Mucosa of descending colon (tissue), 3 donors: ENCODE measurements around the gene CDH6. TPM values are rescaled to one million over a fixed set of nuclear protein-coding genes. Genes with fewer than 3 reads are reported as not detected.

Experiments
- ATAC-seq: fragments of 200-7000 bp; cut with Tn5 transposase; one replicate; pipeline ENCODE4 v1.9.1; 2020; ENCODE audit warnings: mild to moderate bottlenecking, moderate library complexity
- DNase-seq, 3 donors: peaks; one replicate each; pipeline ENCODE4 v3.0.0-alpha.2; 2020
- H3K36me3 ChIP-seq: fragments of 200-600 bp; one replicate; pipeline ENCODE4 v1.8.0; 2021; ENCODE audit warnings: low read depth, mild to moderate bottlenecking
- H3K4me1 ChIP-seq: fragments of 200-600 bp; one replicate; pipeline ENCODE4 v1.8.0; 2021; ENCODE audit warnings: low read depth, mild to moderate bottlenecking
- H3K4me3 ChIP-seq: fragments of 200-600 bp; one replicate; pipeline ENCODE4 v1.8.0; 2021; ENCODE audit warnings: mild to moderate bottlenecking
- H3K9me3 ChIP-seq: fragments of 200-600 bp; one replicate; pipeline ENCODE4 v1.8.0; 2021; ENCODE audit warnings: mild to moderate bottlenecking
- CTCF ChIP-seq: fragments of 200-600 bp; IDR thresholded peaks from one replicate; pipeline ENCODE4 v1.8.0; 2022; ENCODE audit warnings: antibody characterized with exemption, mild to moderate bottlenecking
- intact Hi-C, 2 donors: fragments of 100-400 bp; cut with DNase I in 1 of 2; cut with micrococcal nuclease in 1 of 2; formaldehyde crosslinking; loops; one replicate each; pipeline versions ENCODE4 v1.11.0 to v1.11.1; 2022; cut with DNase I, micrococcal nuclease
- long read RNA-seq, 2 donors: library from polyadenylated mRNA; unstranded; transcript quantifications; one replicate each; pipeline ENCODE4 v2.0.0, GENCODE V29; 2019 to 2021
- total RNA-seq, 3 donors: library from RNA; stranded (reverse); fragmentation: NEBNext Ultra II Directional in 2 of 3; extraction: Animal tissue kit (Norgen Biotek cat#: 25700) in 2 of 3; gene quantifications; one replicate each; pipeline versions ENCODE4 v1.2.1 to v1.2.4, GENCODE V29; 2021 to 2023
- donor health status: DM: no; HTN: no; CAD: no; lungs with moderate emphysema.
- donor health status: DM: no; HTN: no; CAD: no.
- donor health status: DM: no; HTN: yes; CAD: no.

CDH6 gene
- total RNA-seq: 1 to 10 TPM in 2 of 3 donors, under 1 TPM in 1; 0.81 to 3.2 (median 1.2) TPM
- long read RNA-seq, donor 1, full-length matches to known transcripts: 1 of 1 reads
- long read RNA-seq, donor 1, partial matches to known transcripts: 0 of 1 reads
- long read RNA-seq, donor 1, other reads (novel, unspliced or antisense): 0 of 1 reads
- long read RNA-seq, donor 2: 0 reads

- no peaks in the 10 kb centered on the region for H3K9me3 ChIP-seq
- intact Hi-C loops: no loop called here
- ATAC-seq (peak; percentile 67), DNase-seq (peak in 2 of 3 donors; percentile 22 to 47)
- H3K4me3 ChIP-seq: no peak within 1 kb of the TSS
- peaks cover 14% of the 10 kb centered on the region for H3K4me1 ChIP-seq
- H3K36me3 ChIP-seq: no peaks in the 10 kb centered on the region
- no peak for TF ChIP-seq CTCF
Measured at GRCh38 chr5:31193591-31194467, at the start of gene CDH6. CDH6 (plus strand) TSS chr5:31193686; CDS start chr5:31267474, 73,788 bp downstream.

DNA sequence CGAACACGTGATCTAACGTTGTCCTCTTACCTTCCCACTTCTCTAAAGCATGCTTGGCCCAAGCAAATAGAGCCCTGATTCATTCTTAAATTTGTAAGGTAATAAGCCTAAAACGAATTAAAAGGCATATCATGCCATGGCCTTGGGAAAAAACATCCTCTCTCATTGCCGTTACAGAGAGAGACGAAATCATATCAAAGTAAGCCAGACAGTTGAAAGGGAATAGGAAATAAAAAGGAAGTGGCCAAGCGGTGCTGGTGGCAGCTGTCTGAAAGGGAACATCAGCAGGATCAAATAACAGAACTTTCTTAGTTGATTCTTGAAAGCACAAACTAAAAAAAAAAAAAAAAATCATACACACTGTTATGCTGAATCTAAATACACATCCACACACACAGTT lies 49.1 kb upstream of the CDH6 start:
- Histone ChIP-seq H3K36me3 (no peaks in the 10 kb centered on the region), H3K9me3 (no peaks in the 10 kb centered on the region), H3K4me3 (no peak overlapping the region), H3K4me1 (no peaks in the 10 kb centered on the region)
- TF ChIP-seq CTCF: no peak
- ATAC-seq (no peak), DNase-seq (no peak)
- intact Hi-C loops: no loop called here

- H3K9me3 ChIP-seq: no peaks in the 10 kb centered on the region
- no peak for TF ChIP-seq CTCF
- intact Hi-C loops: no loop called here
Measured at GRCh38 chr5:31148959-31149475, 44.5 kb upstream of the CDH6 start.

GRCh38 chr5:31153521-31153920 lies 40.0 kb upstream of the CDH6 start:
- TF ChIP-seq CTCF: no peak
- DNase-seq (no peak), ATAC-seq (peak; percentile 33)
- Histone ChIP-seq H3K4me1 (no peaks in the 10 kb centered on the region), H3K36me3 (no peaks in the 10 kb centered on the region), H3K9me3 (no peaks in the 10 kb centered on the region), H3K4me3 (no peak overlapping the region)
- intact Hi-C loops: no loop called here

More at GRCh38 chr5:31148959-31149475, 44.5 kb upstream of the CDH6 start:
- H3K4me1 ChIP-seq: no peaks in the 10 kb centered on the region
- DNase-seq (no peak), ATAC-seq (no peak)
- H3K4me3 ChIP-seq: no peak overlapping the region
- no peaks in the 10 kb centered on the region for H3K36me3 ChIP-seq

DNA sequence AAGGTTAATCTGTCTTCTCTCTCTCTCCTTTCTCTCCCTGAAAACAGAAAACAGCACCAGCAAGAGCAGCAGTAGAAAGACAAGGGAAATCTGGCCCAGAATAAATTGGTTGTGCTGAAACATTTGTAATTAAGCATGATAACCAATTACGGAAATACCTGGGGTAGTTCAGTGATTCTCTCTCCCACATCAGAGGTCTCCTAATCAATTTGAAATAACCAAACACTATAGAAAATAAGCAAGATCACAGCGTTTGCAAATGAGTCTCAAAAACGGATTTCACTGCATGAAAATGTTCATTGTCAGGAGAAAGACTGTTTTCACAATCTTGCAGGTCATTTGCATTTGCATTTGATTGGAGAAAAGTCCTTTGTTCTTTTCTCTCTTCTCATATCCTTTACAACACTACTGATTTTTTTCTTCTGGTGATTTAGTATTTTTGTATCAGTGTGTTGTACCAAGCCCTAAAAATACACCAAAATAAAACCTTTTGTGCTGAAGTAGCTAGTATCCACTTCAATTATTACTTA lies 36.8 kb upstream of the CDH6 start:
- no peak for TF ChIP-seq CTCF
- intact Hi-C loops: no loop called here
- ATAC-seq: no peak
- Histone ChIP-seq H3K4me1 (no peaks in the 10 kb centered on the region), H3K36me3 (no peaks in the 10 kb centered on the region), H3K9me3 (no peaks in the 10 kb centered on the region), H3K4me3 (no peak overlapping the region)
- DNase-seq: no peak
